ENCODE results near the gene PDHA2. TPM values are rescaled to one million over a fixed set of nuclear protein-coding genes. Genes with fewer than 3 reads are reported as not detected.

Gene PDHA2
- total and polyA plus RNA-seq, 2 of the 8 experiments (the other 6 are each of a cell fraction or from before 2014, with no cell fraction given), result not detected

DNA sequence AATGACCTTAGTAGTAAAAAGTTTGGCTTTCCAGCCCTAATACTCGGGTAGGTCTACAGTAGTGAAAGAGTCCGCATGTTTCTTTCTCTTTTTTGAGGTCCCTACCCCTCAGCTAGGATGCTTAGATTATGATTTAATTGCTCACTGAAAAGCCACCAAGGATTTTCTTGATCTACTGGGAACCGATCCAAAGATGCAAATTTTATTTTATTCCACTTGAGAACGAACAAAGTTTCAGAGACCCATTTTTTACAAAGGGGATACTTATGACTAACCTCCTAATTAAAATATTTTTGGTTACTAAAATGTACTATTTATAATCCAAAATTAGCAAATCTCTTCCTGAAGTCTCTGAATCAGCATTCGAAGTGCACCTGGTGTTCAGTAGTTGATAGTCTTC, 14.3 kb upstream of the PDHA2 start:
- Histone ChIP-seq H3K4ac (replicated peaks; ENCODE audit: insufficient read length, low read depth, low read length) (no peak overlapping the region), H3K27ac (ENCODE audit: low read depth, low read length) (no peak overlapping the region)
- no peak for FAIRE-seq
- no peak for TF ChIP-seq TAF7 (optimal IDR thresholded peaks at IDR 0.05; ENCODE audit: borderline replicate concordance, low read depth, low read length)
- no peak for TF ChIP-seq POLR2A (IDR thresholded peaks at IDR 0.05; ENCODE audit: control extremely low read depth in 1 of 2, low read depth in 2 of 2, low read length in 2 of 2)

More for the DNA sequence above, 14.3 kb upstream of the PDHA2 start:
- H3K79me1 ChIP-seq (ENCODE audit: low read depth, low read length), result no peaks in the 10 kb centered on the region
- no peaks in the 10 kb centered on the region for H3K9me3 ChIP-seq (ENCODE audit: insufficient read depth in 2 of 2, low read depth in 1 of 2, low read length in 1 of 2)
- no peak overlapping the region for H3K23ac ChIP-seq (ENCODE audit: insufficient read length)
- H2BK120ac ChIP-seq (replicated peaks; ENCODE audit: low read depth, low read length), result no peak overlapping the region
- H4K8ac ChIP-seq (ENCODE audit: extremely low read depth, insufficient read depth, low read length), result no peak overlapping the region
- DNase-seq (ENCODE audit: low read depth in 1 of 2, low spot score in 2 of 2), result no peak
- no peak overlapping the region for H4K5ac ChIP-seq (ENCODE audit: insufficient read length, low read depth, low read length)
- H2BK15ac ChIP-seq (ENCODE audit: low read length), result no peak overlapping the region
- no peak overlapping the region for H2BK20ac ChIP-seq (ENCODE audit: low read length)
- no peak overlapping the region for H3K18ac ChIP-seq (ENCODE audit: extremely low read depth, low read length)
- WGBS, 2 experiments (ENCODE audit: extremely low coverage in 1 of 2, insufficient coverage in 1 of 2, insufficient read length in 1 of 2, insufficient replicate concordance in 2 of 2, low coverage in 1 of 2, low lambda C conversion rate in 2 of 2, missing lambda C conversion rate in 1 of 2), result 89% methylated on average over 5 of the region's 5 CpGs; no CpG with 5 or more reads in 1 of the 2 experiments
- no peak overlapping the region for H2BK5ac ChIP-seq (ENCODE audit: low read depth, low read length)
- no peak overlapping the region for H4K91ac ChIP-seq (replicated peaks; ENCODE audit: insufficient read length, low read length)
- no peak overlapping the region for H3K4me2 ChIP-seq (ENCODE audit: insufficient read depth in 1 of 2, low read depth in 2 of 2, low read length in 2 of 2)
- no peak overlapping the region for H2BK12ac ChIP-seq (ENCODE audit: low read depth, low read length)
- H3K79me2 ChIP-seq (ENCODE audit: control insufficient read depth in 1 of 2, insufficient read depth in 2 of 2, low read length in 2 of 2), result no peaks in the 10 kb centered on the region
- ChIA-PET CTCF (ENCODE audit: partially characterized antibody) (no interaction called here), POLR2A (ENCODE audit: partially characterized antibody) (interaction anchor here (0.6 kb wide), 1 partner anchor 10 kb away, joined by 3 read pairs; no protein-coding TSS in a partner anchor)
- peaks cover 0 to 3% (median 0%) of the 10 kb centered on the region in 4 experiments; a peak in 2 of 7 replicates for H3K4me1 ChIP-seq (replicated peaks in 1 of 4; ENCODE audit: control insufficient read depth in 3 of 4, insufficient read depth in 4 of 4, low read length in 3 of 4)
- no peak overlapping the region for H3K56ac ChIP-seq (replicated peaks; ENCODE audit: insufficient read length, low read depth, low read length)
- H3K9ac ChIP-seq (replicated peaks in 1 of 4; ENCODE audit: extremely low read depth in 1 of 4, low read depth in 3 of 4, low read length in 3 of 4), result no peak overlapping the region
- H2AK5ac ChIP-seq (ENCODE audit: low read depth, low read length), result no peak overlapping the region
- no peaks in the 10 kb centered on the region for H3K36me3 ChIP-seq (ENCODE audit: control insufficient read depth in 2 of 4, insufficient read depth in 4 of 4, low read length in 3 of 4)
- no peak overlapping the region for H3K14ac ChIP-seq (ENCODE audit: insufficient read length)
- no peaks in the 10 kb centered on the region for H3K27me3 ChIP-seq (replicated peaks in 1 of 4; ENCODE audit: control insufficient read depth in 3 of 4, extremely low read depth in 1 of 4, insufficient read depth in 3 of 4, low read length in 3 of 4)
- H3K23me2 ChIP-seq (ENCODE audit: low read depth, low read length), result no peaks in the 10 kb centered on the region
- no peak overlapping the region for H2AFZ ChIP-seq (ENCODE audit: low read length)
- no peak overlapping the region for H3K4me3 ChIP-seq (ENCODE audit: extremely low read depth in 1 of 4, insufficient read depth in 2 of 4, low read depth in 3 of 4, low read length in 4 of 4)
- no peaks in the 10 kb centered on the region for H4K20me1 ChIP-seq (replicated peaks in 1 of 2; ENCODE audit: control insufficient read depth in 1 of 2, insufficient read depth in 2 of 2, low read length in 2 of 2)
